ENCODE data around the gene BORCS5.

BORCS5 gene

DNA sequence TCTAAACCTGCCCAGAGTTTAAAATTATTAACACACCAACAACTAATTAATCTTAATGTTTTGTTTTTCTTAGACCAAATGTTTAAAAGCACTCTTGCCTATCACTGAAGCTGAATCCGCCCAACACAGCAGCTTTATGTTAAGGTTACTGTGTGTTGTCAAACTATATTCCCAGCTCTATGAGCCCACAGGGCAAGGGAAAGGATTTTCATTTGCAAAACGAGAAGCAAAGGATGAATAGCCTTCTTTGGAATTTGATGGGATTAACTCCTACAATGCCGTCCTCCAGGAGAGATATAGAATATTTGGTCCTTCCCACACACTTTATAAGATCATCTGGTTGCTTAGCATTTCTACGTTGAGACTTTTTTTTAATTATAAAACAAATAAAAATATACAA, 162.0 kb downstream of the BORCS5 start:
- DNase-seq, result no peak
